Stomach smooth muscle (tissue), 2 donors: ENCODE data around the gene ST3GAL2.
"Not testable (repeated sequence)": the region's sequence is repeated elsewhere in the genome, so short reads cannot be mapped to it uniquely, and the experiment has no call there.

ENCODE experiments used
- H3K27ac ChIP-seq: one replicate; pipeline ENCODE4 v1.7.0; 2013; ENCODE audit warnings: mild to moderate bottlenecking, low read length, inconsistent platforms
- H3K27me3 ChIP-seq, 2 donors: one replicate each; pipeline ENCODE4 v1.7.0; 2013; ENCODE audit warnings: low read length in 2 of 2; ENCODE audit not compliant: insufficient read depth in 2 of 2, control insufficient read depth in 1 of 2
- H3K36me3 ChIP-seq, 2 donors: one replicate each; pipeline ENCODE4 v1.7.0; 2013; ENCODE audit warnings: low read length in 2 of 2; ENCODE audit not compliant: control insufficient read depth in 2 of 2, insufficient read depth in 2 of 2
- H3K4me1 ChIP-seq: one replicate; pipeline ENCODE4 v1.7.0; 2013; ENCODE audit warnings: low read length; ENCODE audit not compliant: control insufficient read depth, insufficient read depth
- H3K4me3 ChIP-seq, 2 donors: one replicate each; pipeline ENCODE4 v1.7.0; 2013; ENCODE audit warnings: low read length in 2 of 2
- H3K9ac ChIP-seq, 2 donors: one replicate each; pipeline ENCODE4 v1.7.0; 2013; ENCODE audit warnings: low read length in 2 of 2, mild to moderate bottlenecking in 1 of 2
- H3K9me3 ChIP-seq, 2 donors: one replicate each; pipeline ENCODE4 v1.7.0; 2013; ENCODE audit warnings: low read length in 2 of 2; ENCODE audit not compliant: control insufficient read depth in 2 of 2
- donor health status: healthy.
- donor health status: Pancreatic carcinoma.

The ST3GAL2 gene

DNA sequence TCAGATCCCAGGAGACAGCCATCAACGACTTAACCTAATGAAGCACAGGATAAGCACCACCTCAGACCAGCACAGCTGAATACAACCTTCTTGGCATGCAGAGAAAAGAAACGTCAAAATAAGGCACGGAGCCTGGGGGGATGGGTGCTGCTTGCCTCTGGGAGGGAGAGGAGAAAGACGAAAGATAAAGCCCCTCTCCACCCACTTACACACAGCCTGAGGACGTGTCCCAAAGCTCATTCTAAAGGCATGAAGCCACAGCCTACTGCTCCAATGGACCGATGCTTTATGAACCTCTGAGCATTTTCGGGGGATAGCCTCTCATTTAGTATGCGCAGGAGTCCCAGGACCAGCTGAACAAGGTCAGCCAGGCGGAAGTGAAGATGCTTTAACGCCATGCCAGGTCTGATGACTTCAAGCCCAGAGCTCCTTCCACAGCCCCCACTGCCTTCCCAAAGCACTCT, 31.1 kb downstream of the ST3GAL2 start:
- Histone ChIP-seq H3K9ac (no peak overlapping the region), H3K9me3 (no peaks in the 10 kb centered on the region), H3K4me3 (no peak overlapping the region), H3K4me1 (peaks cover 2% of the 10 kb centered on the region), H3K27me3 (no peaks in the 10 kb centered on the region), H3K36me3 (no peaks in the 10 kb centered on the region), H3K27ac (no peak overlapping the region)

DNA sequence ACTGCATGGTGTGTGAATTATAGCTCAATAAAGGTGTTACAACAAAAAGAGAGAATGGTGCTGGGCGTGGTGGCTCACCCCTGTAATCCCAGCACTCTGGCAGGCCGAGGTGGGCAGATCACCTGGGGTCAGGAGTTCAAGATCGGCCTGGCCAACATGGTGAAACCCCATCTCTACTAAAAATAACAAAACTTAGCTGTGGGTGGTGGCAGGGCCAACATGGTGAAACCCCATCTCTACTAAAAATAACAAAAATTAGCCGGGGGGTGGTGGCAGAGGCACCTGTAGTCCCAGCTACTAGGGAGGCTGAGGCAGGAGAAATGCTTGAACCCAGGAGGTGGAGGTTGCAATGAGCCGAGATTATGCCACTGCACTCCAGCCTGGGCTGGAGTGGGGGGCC, 32.8 kb downstream of the ST3GAL2 start:
- H3K36me3 ChIP-seq, H3K27me3 ChIP-seq, H3K4me3 ChIP-seq, H3K9ac ChIP-seq, H3K4me1 ChIP-seq, H3K27ac ChIP-seq, H3K9me3 ChIP-seq: not testable (repeated sequence)

DNA sequence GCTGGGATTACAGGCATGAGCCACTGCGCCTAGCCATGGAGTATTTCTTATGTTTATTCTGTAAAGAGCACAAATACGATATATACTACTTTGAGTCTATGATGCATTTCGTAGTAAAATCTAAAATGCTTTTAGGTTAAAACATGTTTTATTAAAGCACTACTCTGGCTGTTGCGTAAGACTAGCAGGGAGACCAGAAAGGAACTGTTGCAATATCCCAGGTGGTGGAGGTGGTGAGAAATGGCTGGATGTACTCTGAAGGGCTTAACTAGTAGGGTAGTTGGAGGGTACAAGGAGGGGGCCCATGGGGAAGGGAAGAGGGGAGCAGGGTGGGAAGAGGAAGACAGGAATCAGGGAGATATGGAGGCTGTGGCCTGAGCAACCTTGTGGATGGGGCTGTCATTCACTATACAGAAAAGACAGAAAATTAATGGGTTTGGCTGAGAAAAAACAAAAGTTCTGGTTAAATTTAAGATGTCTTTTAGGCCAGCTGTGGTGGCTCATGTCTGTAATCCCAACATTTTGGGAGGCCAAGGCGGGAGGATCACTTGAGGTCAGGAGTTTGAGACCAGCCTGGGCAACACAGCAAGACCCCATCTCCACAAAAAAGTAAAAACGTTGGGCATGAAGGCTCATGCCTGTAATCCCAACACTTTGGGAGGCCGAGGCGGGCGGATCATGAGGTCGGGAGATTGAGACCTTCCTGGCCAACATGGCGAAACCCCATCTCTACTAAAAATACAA, 35.8 kb downstream of the ST3GAL2 start:
- Histone ChIP-seq H3K27me3 (no peaks in the 10 kb centered on the region), H3K4me3 (no peak overlapping the region), H3K4me1 (no peaks in the 10 kb centered on the region), H3K36me3 (peaks cover 11 to 12% of the 10 kb centered on the region in 2 donors), H3K9me3 (no peaks in the 10 kb centered on the region), H3K9ac (no peak overlapping the region), H3K27ac (no peak overlapping the region)

DNA sequence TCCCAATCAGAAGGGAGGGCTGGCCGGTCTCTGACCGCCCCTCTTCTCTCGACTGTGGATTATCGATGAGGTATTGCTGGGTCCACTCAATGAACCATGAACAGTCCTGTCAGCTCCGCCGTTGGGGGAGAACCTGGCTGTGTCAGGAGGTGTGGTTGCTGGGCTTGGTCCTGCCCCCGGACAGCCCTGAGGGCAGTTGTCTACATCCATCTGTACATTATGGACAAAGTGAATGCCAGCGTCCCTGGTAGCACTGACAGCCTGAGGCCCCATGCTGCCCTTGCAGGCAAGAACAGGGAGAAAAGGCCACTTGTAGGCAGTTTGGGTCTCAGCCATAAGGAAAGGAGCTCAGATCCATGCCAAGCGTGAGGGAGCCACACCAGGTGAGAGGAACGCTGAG, 38.9 kb downstream of the ST3GAL2 start:
- Histone ChIP-seq H3K9me3 (no peaks in the 10 kb centered on the region), H3K36me3 (peaks cover 14 to 17% of the 10 kb centered on the region in 2 donors), H3K4me3 (no peak overlapping the region)

DNA sequence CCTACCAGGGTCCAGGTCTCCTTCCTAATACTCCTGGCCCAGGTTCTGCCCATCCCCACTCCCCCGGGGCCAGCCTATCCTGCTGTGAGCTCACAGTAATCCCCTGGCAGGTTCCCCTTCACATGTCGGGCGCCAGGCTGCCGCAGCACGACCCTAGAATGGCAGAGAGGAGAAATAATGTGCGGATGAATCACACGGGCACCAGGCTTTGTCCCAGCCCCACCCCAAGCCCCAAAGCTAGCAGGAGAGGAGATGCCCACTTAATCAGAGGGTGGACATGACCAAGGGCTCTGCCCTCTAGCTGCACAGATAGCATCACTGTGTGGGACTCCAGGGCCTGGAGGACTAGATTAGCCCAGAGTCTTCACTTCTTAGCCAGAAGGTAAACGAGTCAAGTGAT, 39.5 kb downstream of the ST3GAL2 start:
- Histone ChIP-seq H3K9ac (no peak overlapping the region), H3K27ac (no peak overlapping the region)

More for the DNA sequence above, 38.9 kb downstream of the ST3GAL2 start:
- H3K4me1 ChIP-seq: no peaks in the 10 kb centered on the region
- H3K27me3 ChIP-seq: no peaks in the 10 kb centered on the region
- H3K9ac ChIP-seq: no peak overlapping the region
- no peak overlapping the region for H3K27ac ChIP-seq

DNA sequence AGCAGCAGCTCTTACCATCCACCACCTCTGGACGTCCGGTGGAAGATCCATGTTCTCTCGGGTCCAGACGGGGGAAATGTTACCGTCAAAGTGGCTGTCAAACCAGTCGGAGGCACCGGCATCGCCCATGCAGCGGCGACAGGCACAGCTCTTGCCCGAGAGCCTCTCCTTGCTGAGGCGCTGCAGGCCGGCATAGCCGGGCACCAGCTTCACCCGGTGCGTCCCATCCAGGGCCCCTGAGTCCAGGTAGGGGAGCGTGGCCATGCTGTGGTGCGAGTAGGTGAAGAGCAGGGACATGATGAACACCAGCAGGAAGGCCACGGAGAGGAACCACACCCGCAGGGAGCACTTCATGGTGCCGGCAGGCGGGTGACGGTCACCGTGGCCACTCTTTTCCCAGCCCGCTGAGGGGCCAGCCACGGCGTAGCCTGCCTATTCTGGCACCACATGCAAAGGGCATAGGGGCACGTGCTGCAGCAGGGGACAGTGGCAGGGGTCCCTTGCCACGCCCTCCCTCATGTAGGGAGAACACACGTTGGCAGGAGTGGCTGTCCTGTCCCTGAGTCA, 40.6 kb downstream of the ST3GAL2 start:
- H3K4me1 ChIP-seq: no peaks in the 10 kb centered on the region
- no peak overlapping the region for H3K27ac ChIP-seq
- H3K9me3 ChIP-seq: no peaks in the 10 kb centered on the region
- no peak overlapping the region for H3K9ac ChIP-seq
- no peak overlapping the region for H3K4me3 ChIP-seq
- H3K27me3 ChIP-seq: no peaks in the 10 kb centered on the region
- H3K36me3 ChIP-seq: peaks cover 16 to 17% of the 10 kb centered on the region in 2 donors

More for the DNA sequence above, 39.5 kb downstream of the ST3GAL2 start:
- Histone ChIP-seq H3K36me3 (peaks cover 16 to 17% of the 10 kb centered on the region in 2 donors), H3K9me3 (no peaks in the 10 kb centered on the region), H3K27me3 (no peaks in the 10 kb centered on the region), H3K4me1 (no peaks in the 10 kb centered on the region), H3K4me3 (no peak overlapping the region)

DNA sequence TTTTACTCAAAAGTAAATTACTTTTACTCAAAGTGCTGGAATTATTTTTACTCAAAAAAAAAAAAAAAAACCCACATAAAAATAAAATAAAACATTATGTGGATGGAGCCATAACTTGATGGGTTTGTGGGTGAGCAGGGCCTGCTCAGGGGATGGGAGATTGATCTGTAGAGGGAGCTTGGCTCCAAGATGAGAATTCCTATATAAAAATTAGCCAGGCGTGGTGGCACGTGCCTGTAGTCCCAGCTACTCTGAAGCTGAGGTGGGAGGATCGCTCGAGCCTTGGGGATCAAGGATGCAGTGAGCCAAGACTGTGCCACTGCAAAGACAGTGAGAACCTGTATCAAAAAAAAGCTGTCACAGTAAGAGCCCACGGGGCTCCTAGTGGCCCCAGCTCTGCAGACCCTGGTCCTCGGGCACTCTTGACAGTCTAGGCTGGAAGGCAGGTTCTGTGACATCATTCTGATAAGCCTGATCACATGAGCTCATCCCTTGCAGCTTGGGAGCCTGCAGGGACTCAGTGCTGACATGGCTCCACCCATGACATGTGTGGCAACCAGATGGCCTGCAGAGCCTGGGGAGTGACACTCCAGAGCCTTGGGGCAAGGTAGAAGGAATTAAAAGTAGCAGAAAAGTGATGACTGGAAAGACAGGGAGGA, 42.5 kb downstream of the ST3GAL2 start:
- peaks cover 7% of the 10 kb centered on the region for H3K4me1 ChIP-seq
- no peaks in the 10 kb centered on the region for H3K9me3 ChIP-seq
- H3K9ac ChIP-seq: no peak overlapping the region
- no peak overlapping the region for H3K27ac ChIP-seq
- no peak overlapping the region for H3K4me3 ChIP-seq
- no peaks in the 10 kb centered on the region for H3K27me3 ChIP-seq
- H3K36me3 ChIP-seq: peaks cover 17 to 19% of the 10 kb centered on the region in 2 donors

DNA sequence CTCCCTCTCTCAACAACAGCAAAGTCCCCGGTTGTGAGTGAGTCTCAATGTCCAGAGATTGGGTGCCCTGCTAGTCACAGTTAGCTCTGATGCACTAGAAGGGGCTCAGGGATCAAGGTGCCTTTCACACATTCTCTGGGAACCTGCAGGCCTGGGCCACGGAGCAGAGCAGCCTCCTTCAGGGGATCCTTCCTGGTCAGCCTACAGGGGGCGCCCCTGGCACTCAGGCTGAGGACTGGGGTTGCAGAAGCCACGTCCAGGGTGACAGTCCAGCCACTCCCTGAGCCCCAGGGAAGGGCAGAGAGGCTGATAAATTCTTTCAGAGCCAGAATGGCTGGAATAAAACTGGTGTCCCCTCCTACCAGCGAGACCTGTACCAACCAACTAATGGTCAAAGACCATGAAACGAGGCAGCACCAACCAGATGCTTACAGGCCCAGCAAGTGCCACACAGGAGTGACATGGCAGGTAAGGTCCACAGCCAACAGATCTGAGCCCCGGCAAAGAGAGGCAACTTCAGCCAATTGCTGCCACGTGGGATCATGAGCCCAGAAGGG, 43.5 kb downstream of the ST3GAL2 start:
- H3K36me3 ChIP-seq: peaks cover 15 to 21% of the 10 kb centered on the region in 2 donors

DNA sequence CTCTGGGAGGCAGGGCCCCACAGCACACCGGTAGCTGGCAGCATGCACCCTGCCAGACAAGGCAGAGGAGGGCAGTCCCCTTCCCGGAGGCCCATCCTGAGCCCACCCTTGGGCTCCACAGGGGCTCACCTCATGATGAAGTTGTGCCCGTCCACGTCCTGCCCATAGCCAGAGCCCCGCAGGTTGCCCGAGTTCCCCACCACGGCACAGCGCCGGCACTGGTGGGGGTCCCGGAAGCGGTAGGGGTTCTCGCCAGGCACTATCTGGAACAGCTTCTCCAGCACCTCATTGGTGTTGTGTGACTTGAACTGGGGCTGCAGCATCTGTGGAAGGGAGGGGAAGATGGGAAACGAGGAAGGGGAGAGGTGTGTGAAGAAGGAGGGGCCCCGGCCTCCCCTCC, 44.0 kb downstream of the ST3GAL2 start:
- H3K4me1 ChIP-seq: peaks cover 7% of the 10 kb centered on the region
- peaks cover 10 to 19% of the 10 kb centered on the region in 2 donors for H3K36me3 ChIP-seq
- H3K9ac ChIP-seq: no peak overlapping the region
- H3K9me3 ChIP-seq: no peaks in the 10 kb centered on the region
- H3K27me3 ChIP-seq: no peaks in the 10 kb centered on the region
- H3K4me3 ChIP-seq: no peak overlapping the region
- no peak overlapping the region for H3K27ac ChIP-seq

More for the DNA sequence above, 43.5 kb downstream of the ST3GAL2 start:
- H3K4me3 ChIP-seq: no peak overlapping the region
- no peaks in the 10 kb centered on the region for H3K9me3 ChIP-seq
- H3K27ac ChIP-seq: no peak overlapping the region
- peaks cover 7% of the 10 kb centered on the region for H3K4me1 ChIP-seq
- H3K9ac ChIP-seq: no peak overlapping the region
- H3K27me3 ChIP-seq: no peaks in the 10 kb centered on the region

DNA sequence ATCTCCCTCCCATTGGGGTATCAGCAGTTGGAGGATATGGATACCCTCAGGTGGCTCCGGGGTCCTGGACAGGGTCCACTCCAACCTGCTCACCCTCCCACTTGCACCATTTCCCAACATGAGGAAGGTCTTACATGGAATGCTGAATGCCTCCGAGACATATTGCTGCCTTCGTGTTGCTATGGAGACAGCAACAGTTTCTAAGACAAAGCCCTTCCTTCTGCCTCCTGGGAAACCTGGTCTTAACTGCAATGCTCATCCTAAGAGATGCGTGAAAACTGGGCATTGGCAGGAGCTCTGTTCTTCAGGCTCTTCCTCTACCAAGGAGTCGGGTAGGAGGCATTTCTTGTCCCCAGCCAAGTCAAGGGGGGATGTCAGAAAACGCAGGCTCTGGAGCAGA, 45.2 kb downstream of the ST3GAL2 start:
- no peaks in the 10 kb centered on the region for H3K9me3 ChIP-seq
- H3K36me3 ChIP-seq: peaks cover 5 to 13% of the 10 kb centered on the region in 2 donors
- no peak overlapping the region for H3K9ac ChIP-seq
- H3K27ac ChIP-seq: no peak overlapping the region
- H3K4me3 ChIP-seq: no peak overlapping the region
- H3K27me3 ChIP-seq: no peaks in the 10 kb centered on the region
- peaks cover 7% of the 10 kb centered on the region for H3K4me1 ChIP-seq
